ENCODE measurements around the gene CCDC78. TPM values are rescaled to one million over a fixed set of nuclear protein-coding genes. Genes with fewer than 3 reads are reported as not detected.

The CCDC78 gene
- total and polyA plus RNA-seq, 2 donors (not counting 3 experiments of a cell fraction or from before 2014, with no cell fraction given) = 0.50 to 1.3 TPM

GRCh38 chr16:672851-673250, 53.4 kb downstream of the CCDC78 start:
- CTCF ChIA-PET = no interaction called here

More at GRCh38 chr16:672851-673250, 53.4 kb downstream of the CCDC78 start:
- DNase-seq (ENCODE audit: low read depth, low spot score) = no peak
- H3K27me3 ChIP-seq (ENCODE audit: control insufficient read depth in 2 of 2, insufficient read depth in 2 of 2, low read length in 2 of 2) = no peaks in the 10 kb centered on the region
- H3K79me2 ChIP-seq (ENCODE audit: control insufficient read depth, insufficient read depth, low read length) = peaks cover 18% of the 10 kb centered on the region
- no peaks in the 10 kb centered on the region for H3K9me1 ChIP-seq (replicated peaks; ENCODE audit: control insufficient read depth, extremely low read depth, insufficient read depth, low read length)
- H4K20me1 ChIP-seq (replicated peaks; ENCODE audit: control insufficient read depth, extremely low read depth, insufficient read depth, low read length) = no peaks in the 10 kb centered on the region
- no peak for FAIRE-seq
- H3K9me3 ChIP-seq (replicated peaks; ENCODE audit: control insufficient read depth, insufficient read depth, low read length) = no peaks in the 10 kb centered on the region
- H3K36me3 ChIP-seq (ENCODE audit: control insufficient read depth in 2 of 2, extremely low read depth in 1 of 2, insufficient read depth in 2 of 2, low read length in 2 of 2) = peaks cover 5 to 35% of the 10 kb centered on the region in 2 experiments
- dilution Hi-C loops (cut with MboI; ENCODE audit: extremely low pct_ligation_motif_present, low sequenced_read_pairs) = no loop called here
- POLR2A ChIA-PET = no interaction called here
- no peaks in the 10 kb centered on the region for H3K4me1 ChIP-seq (ENCODE audit: control insufficient read depth, extremely low read depth, insufficient read depth, low read length)
- H3K4me2 ChIP-seq (ENCODE audit: insufficient read depth, low read length) = no peak overlapping the region
- no peak overlapping the region for H3K4me3 ChIP-seq (replicated peaks in 1 of 3; ENCODE audit: insufficient read depth in 1 of 3, low read depth in 1 of 3, low read length in 3 of 3)
- no peak overlapping the region for H2AFZ ChIP-seq (ENCODE audit: low read depth, low read length)
- no peak overlapping the region for H3K27ac ChIP-seq (ENCODE audit: insufficient read depth, low read depth, low read length)
- intact Hi-C loops (cut with micrococcal nuclease) = no loop called here
- BruUV-seq (replicated peaks) = no TSS peak
- no peak for TF ChIP-seq FOS (IDR thresholded peaks at IDR 0.05; ENCODE audit: borderline replicate concordance, insufficient read depth, low read length)
- no peak for TF ChIP-seq POLR2A (IDR thresholded peaks at IDR 0.05; ENCODE audit: low read depth, low read length)
- no peak for TF ChIP-seq MAX (IDR thresholded peaks at IDR 0.05; ENCODE audit: insufficient read depth, insufficient read length)
- no peak for TF ChIP-seq JUN (IDR thresholded peaks at IDR 0.05; ENCODE audit: borderline replicate concordance, insufficient read depth, insufficient read length, low read depth)
- TF ChIP-seq EZH2 (IDR thresholded peaks at IDR 0.05; ENCODE audit: borderline replicate concordance, low read depth, low read length, severe bottlenecking) = no peak
- TF ChIP-seq POLR2AphosphoS5 (IDR thresholded peaks at IDR 0.05; ENCODE audit: insufficient read depth, low read depth, low read length) = no peak
- no peak for TF ChIP-seq MYC (IDR thresholded peaks at IDR 0.05; ENCODE audit: low read depth, low read length)
- no peak for TF ChIP-seq CTCF (IDR thresholded peaks at IDR 0.05; ENCODE audit: extremely low read depth in 1 of 2, insufficient read depth in 1 of 2, low read depth in 1 of 2, low read length in 2 of 2)
- no peak for TF ChIP-seq GATA2 (IDR thresholded peaks at IDR 0.05; ENCODE audit: insufficient read depth, insufficient read length, low read depth, low read length)
- no peak overlapping the region for H3K9ac ChIP-seq (replicated peaks; ENCODE audit: extremely low read depth, insufficient read depth, low read length)

MicroRNAs within 50 kb of the gene (microRNA counts, 767-probe panel; counts per million panel counts)
- microRNA hsa-miR-662 = 723 counts per million, percentile 96 among the panel's probes with 10 or more counts

Small RNAs within 50 kb of the gene (microRNA-seq; reads per million reads assigned to microRNA genes)
- gene MIR662 (ENCODE audit: borderline number of aligned reads, borderline replicate concordance) = not detected

Small RNAs within 50 kb of the gene (small RNA-seq; reads per million reads assigned to genes)
- not detected for gene MIR662 (ENCODE audit: insufficient read depth, insufficient read length, low read depth, low replicate concordance)

Other genes starting within 250 kb of the CCDC78 start
- gene CAPN15, start 198.7 kb downstream of the CCDC78 start, total RNA-seq = 65.0 and 70.1 TPM in 2 replicates
- 33.9 and 48.6 TPM in 2 replicates for gene CAPN15, start 198.7 kb downstream of the CCDC78 start, polyA plus RNA-seq
- not detected in 2 replicates for gene PRR35, start 166.0 kb downstream of the CCDC78 start, total RNA-seq
- not detected in 2 replicates for gene PRR35, start 166.0 kb downstream of the CCDC78 start, polyA plus RNA-seq
- 0.30 and 0.73 TPM in 2 replicates for gene NHLRC4, start 159.4 kb downstream of the CCDC78 start, total RNA-seq
- 0.94 and 0.96 TPM in 2 replicates for gene NHLRC4, start 159.4 kb downstream of the CCDC78 start, polyA plus RNA-seq
- 56.8 and 67.7 TPM in 2 replicates for gene PIGQ, start 156.5 kb downstream of the CCDC78 start, total RNA-seq
- 66.9 and 82.9 TPM in 2 replicates for gene PIGQ, start 156.5 kb downstream of the CCDC78 start, polyA plus RNA-seq
- gene RAB40C, start 136.4 kb downstream of the CCDC78 start, total RNA-seq = 16.7 and 18.8 TPM in 2 replicates
- gene RAB40C, start 136.4 kb downstream of the CCDC78 start, polyA plus RNA-seq = 12.4 and 16.3 TPM in 2 replicates
- gene WFIKKN1, start 95.5 kb downstream of the CCDC78 start, total RNA-seq = 0.28 and 0.40 TPM in 2 replicates
- gene WFIKKN1, start 95.5 kb downstream of the CCDC78 start, polyA plus RNA-seq = 0.03 and 0.06 TPM in 2 replicates
- 112 and 114 TPM in 2 replicates for gene METTL26, start 90.1 kb downstream of the CCDC78 start, total RNA-seq
- 138 and 215 TPM in 2 replicates for gene METTL26, start 90.1 kb downstream of the CCDC78 start, polyA plus RNA-seq
- 12.9 and 17.1 TPM in 2 replicates for gene MCRIP2, start 84.6 kb downstream of the CCDC78 start, total RNA-seq
- gene MCRIP2, start 84.6 kb downstream of the CCDC78 start, polyA plus RNA-seq = 18.9 and 29.9 TPM in 2 replicates
- 50.0 and 51.8 TPM in 2 replicates for gene WDR90, start 77.1 kb downstream of the CCDC78 start, total RNA-seq
- gene WDR90, start 77.1 kb downstream of the CCDC78 start, polyA plus RNA-seq = 22.2 and 29.2 TPM in 2 replicates
- 96.0 and 106 TPM in 2 replicates for gene RHOT2, start 58.3 kb downstream of the CCDC78 start, total RNA-seq
- 139 and 190 TPM in 2 replicates for gene RHOT2, start 58.3 kb downstream of the CCDC78 start, polyA plus RNA-seq
- gene RHBDL1, start 50.8 kb downstream of the CCDC78 start, total RNA-seq = 1.8 TPM in 2 replicates
- 1.1 and 1.8 TPM in 2 replicates for gene RHBDL1, start 50.8 kb downstream of the CCDC78 start, polyA plus RNA-seq
- 105 and 107 TPM in 2 replicates for gene STUB1, start 46.0 kb downstream of the CCDC78 start, total RNA-seq
- 147 and 152 TPM in 2 replicates for gene STUB1, start 46.0 kb downstream of the CCDC78 start, polyA plus RNA-seq
- gene JMJD8, start 42.1 kb downstream of the CCDC78 start, total RNA-seq = 53.4 and 55.1 TPM in 2 replicates
- gene JMJD8, start 42.1 kb downstream of the CCDC78 start, polyA plus RNA-seq = 102 and 125 TPM in 2 replicates
- 9.9 and 11.2 TPM in 2 replicates for gene WDR24, start 36.0 kb downstream of the CCDC78 start, total RNA-seq
- gene WDR24, start 36.0 kb downstream of the CCDC78 start, polyA plus RNA-seq = 9.9 and 14.1 TPM in 2 replicates
- 0.22 TPM in 1 of 2 replicates, not detected in the other for gene FBXL16, start 20.6 kb downstream of the CCDC78 start, total RNA-seq
- gene FBXL16, start 20.6 kb downstream of the CCDC78 start, polyA plus RNA-seq = 0.07 and 0.18 TPM in 2 replicates
- 14.1 and 16.1 TPM in 2 replicates for gene METRN, start 11.3 kb downstream of the CCDC78 start, total RNA-seq
- gene METRN, start 11.3 kb downstream of the CCDC78 start, polyA plus RNA-seq = 10.0 and 23.4 TPM in 2 replicates
- 26.1 and 29.1 TPM in 2 replicates for gene ANTKMT, start 5.3 kb downstream of the CCDC78 start, total RNA-seq
- 27.9 and 40.5 TPM in 2 replicates for gene ANTKMT, start 5.3 kb downstream of the CCDC78 start, polyA plus RNA-seq
- 5.9 and 6.8 TPM in 2 replicates for gene HAGHL, start 663 bp upstream of the CCDC78 start, total RNA-seq
- 6.3 and 8.5 TPM in 2 replicates for gene HAGHL, start 663 bp upstream of the CCDC78 start, polyA plus RNA-seq
- gene CIAO3, start 14.6 kb upstream of the CCDC78 start, total RNA-seq = 31.2 and 33.8 TPM in 2 replicates
- 23.1 and 29.1 TPM in 2 replicates for gene CIAO3, start 14.6 kb upstream of the CCDC78 start, polyA plus RNA-seq
- not detected in 2 replicates for gene MSLN, start 34.3 kb upstream of the CCDC78 start, total RNA-seq
- gene MSLN, start 34.3 kb upstream of the CCDC78 start, polyA plus RNA-seq = not detected in 2 replicates
- gene RPUSD1, start 61.9 kb upstream of the CCDC78 start, total RNA-seq = 42.3 and 46.2 TPM in 2 replicates
- gene RPUSD1, start 61.9 kb upstream of the CCDC78 start, polyA plus RNA-seq = 55.8 and 69.0 TPM in 2 replicates
- gene CHTF18, start 62.2 kb upstream of the CCDC78 start, total RNA-seq = 58.6 and 69.5 TPM in 2 replicates
- gene CHTF18, start 62.2 kb upstream of the CCDC78 start, polyA plus RNA-seq = 33.0 and 45.3 TPM in 2 replicates
- not detected in 2 replicates for gene GNG13, start 74.3 kb upstream of the CCDC78 start, total RNA-seq
- gene GNG13, start 74.3 kb upstream of the CCDC78 start, polyA plus RNA-seq = not detected in 2 replicates
- gene LMF1, start 244.5 kb upstream of the CCDC78 start, total RNA-seq = 12.5 and 17.8 TPM in 2 replicates
- gene LMF1, start 244.5 kb upstream of the CCDC78 start, polyA plus RNA-seq = 14.3 and 17.8 TPM in 2 replicates